HG03457 (cell line): ENCODE measurements around the gene BEX4.
A peak's percentile ranks its signal among the peaks of the same experiment; 100 is the strongest.

Source experiments
- ATAC-seq: cut with Tn5 transposase; IDR thresholded peaks from one replicate; pipeline ENCODE4 v1.9.1; 2021; ENCODE audit warnings: moderate number of reproducible peaks; ENCODE audit not compliant: unreplicated experiment

BEX4 gene

GRCh38 chrX:103236296-103236695, 21.4 kb downstream of the BEX4 start:
- ATAC-seq: no peak

GRCh38 chrX:103240155-103240554, 25.2 kb downstream of the BEX4 start:
- ATAC-seq: no peak

GRCh38 chrX:103248553-103248952, 33.6 kb downstream of the BEX4 start:
- no peak for ATAC-seq

- ATAC-seq: no peak
These were observed 34.9 kb downstream of the BEX4 start for GRCh38 chrX:103249805-103250204.

GRCh38 chrX:103250977-103251376, 36.1 kb downstream of the BEX4 start:
- no peak for ATAC-seq

GRCh38 chrX:103253608-103254007, 38.7 kb downstream of the BEX4 start:
- ATAC-seq: no peak

GRCh38 chrX:103254171-103254824, 39.4 kb downstream of the BEX4 start:
- peak; percentile 55 for ATAC-seq

GRCh38 chrX:103254921-103255493, 40.1 kb downstream of the BEX4 start, which contains the start of gene TCEAL8:
Gene TCEAL8, minus strand, starts transcription at chrX:103255155. Its CDS starts 1,176 bp downstream, at chrX:103253979.
- ATAC-seq: peak; percentile 97

- no peak for ATAC-seq
These were observed 41.7 kb downstream of the BEX4 start for GRCh38 chrX:103256651-103257050.

- no peak for ATAC-seq
These were observed 43.4 kb downstream of the BEX4 start for GRCh38 chrX:103258275-103258674.
